ENCODE data around the gene CYP27C1. TPM values are rescaled to one million over a fixed set of nuclear protein-coding genes. Genes with fewer than 3 reads are reported as not detected.

The CYP27C1 gene
- total RNA-seq, 2 experiments from 2014 or later, result not detected

DNA sequence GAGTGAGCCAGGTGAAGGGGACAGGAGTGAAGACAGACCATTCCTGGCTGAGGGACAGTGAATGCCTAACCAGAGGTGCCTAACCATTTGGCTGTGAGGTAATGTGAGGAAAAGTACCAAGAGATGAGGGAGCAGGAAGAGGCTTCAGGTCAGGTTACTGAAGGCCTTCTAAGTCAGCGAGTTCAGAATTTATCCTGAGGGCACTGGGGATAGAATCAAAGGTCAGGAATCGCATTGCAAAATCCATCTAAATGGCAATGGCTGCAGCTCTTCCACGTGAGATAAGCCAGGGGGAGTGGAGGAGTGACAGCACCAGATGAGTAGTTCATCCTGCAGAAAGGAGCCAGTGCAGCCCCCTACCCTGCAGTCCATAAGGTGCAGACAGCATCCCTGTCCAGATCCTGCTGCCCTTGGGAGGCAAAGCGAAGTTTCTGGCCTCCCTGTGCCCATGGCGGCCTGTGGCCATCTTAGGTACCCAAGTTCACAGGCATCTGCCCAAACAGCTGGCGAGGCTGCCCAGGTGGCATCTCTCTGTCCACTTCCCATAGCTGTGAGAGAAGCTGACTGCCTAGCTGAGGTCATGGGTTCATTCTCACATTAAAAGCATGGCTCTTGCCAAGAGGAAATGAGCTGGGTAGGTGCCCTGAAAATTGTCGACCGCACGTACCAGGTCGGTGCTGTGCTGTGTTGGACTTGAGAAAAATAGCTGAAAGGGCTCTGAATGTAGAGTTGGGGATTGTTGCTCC, 49.5 kb downstream of the CYP27C1 start:
- Mint-ChIP-seq H3K9me3 (no peaks in the 10 kb centered on the region), H3K36me3 (ENCODE audit: low read depth) (no peaks in the 10 kb centered on the region), H3K4me1 (ENCODE audit: low read depth) (no peaks in the 10 kb centered on the region), H3K27me3 (no peaks in the 10 kb centered on the region), H3K4me3 (no peak overlapping the region), H3K27ac (no peak overlapping the region)
- intact Hi-C loops (cut with DNase I, micrococcal nuclease), result loop anchor here in 1 of 2 experiments (5.0 kb wide), 1 partner anchor 103 kb away; no protein-coding TSS in a partner anchor
- no peak for ATAC-seq (ENCODE audit: poor library complexity)
- no peaks in the 10 kb centered on the region for H3K4me1 ChIP-seq (ENCODE audit: insufficient read depth, low read length)
- H3K27ac ChIP-seq (ENCODE audit: low read depth in 1 of 2, low read length in 2 of 2), result no peak overlapping the region
- no peak for DNase-seq
- no peaks in the 10 kb centered on the region for H3K27me3 ChIP-seq (ENCODE audit: control insufficient read depth in 1 of 2, insufficient read depth in 2 of 2, low read length in 2 of 2)
- ChIA-PET POLR2A (no interaction called here), CTCF (no interaction called here)
- no peak overlapping the region for H3K4me3 ChIP-seq (ENCODE audit: low read length)
- H3K36me3 ChIP-seq (ENCODE audit: insufficient read depth, low read length), result no peaks in the 10 kb centered on the region
- no peaks in the 10 kb centered on the region for H3K9me3 ChIP-seq (ENCODE audit: control insufficient read depth in 1 of 2, insufficient read depth in 1 of 2, low read length in 2 of 2)
- TF ChIP-seq, protein P1, sequence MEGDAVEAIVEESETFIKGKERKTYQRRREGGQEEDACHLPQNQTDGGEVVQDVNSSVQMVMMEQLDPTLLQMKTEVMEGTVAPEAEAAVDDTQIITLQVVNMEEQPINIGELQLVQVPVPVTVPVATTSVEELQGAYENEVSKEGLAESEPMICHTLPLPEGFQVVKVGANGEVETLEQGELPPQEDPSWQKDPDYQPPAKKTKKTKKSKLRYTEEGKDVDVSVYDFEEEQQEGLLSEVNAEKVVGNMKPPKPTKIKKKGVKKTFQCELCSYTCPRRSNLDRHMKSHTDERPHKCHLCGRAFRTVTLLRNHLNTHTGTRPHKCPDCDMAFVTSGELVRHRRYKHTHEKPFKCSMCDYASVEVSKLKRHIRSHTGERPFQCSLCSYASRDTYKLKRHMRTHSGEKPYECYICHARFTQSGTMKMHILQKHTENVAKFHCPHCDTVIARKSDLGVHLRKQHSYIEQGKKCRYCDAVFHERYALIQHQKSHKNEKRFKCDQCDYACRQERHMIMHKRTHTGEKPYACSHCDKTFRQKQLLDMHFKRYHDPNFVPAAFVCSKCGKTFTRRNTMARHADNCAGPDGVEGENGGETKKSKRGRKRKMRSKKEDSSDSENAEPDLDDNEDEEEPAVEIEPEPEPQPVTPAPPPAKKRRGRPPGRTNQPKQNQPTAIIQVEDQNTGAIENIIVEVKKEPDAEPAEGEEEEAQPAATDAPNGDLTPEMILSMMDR (IDR thresholded peaks at IDR 0.05), result no peak

DNA sequence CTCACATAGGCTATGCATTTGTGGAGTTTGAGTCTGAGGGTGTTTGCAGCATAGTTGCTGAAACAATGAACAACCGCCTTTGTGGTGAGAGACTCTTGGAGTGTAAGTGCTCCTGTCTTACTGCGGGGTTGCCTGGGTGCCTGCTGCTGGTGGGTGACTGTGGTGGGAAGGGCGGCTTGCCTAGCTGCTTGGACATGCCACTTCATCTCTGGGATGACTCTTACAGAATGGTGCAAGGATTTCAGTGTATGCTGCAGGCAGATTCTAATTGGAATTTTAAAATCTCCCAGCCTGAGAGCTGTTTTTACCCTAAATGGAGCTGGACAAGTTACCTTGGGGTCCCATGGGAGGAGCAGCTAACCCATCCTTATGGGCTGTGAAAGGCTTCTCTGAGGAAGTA, 50.1 kb downstream of the CYP27C1 start:
- H3K4me3 ChIP-seq (ENCODE audit: low read length), result no peak overlapping the region
- Mint-ChIP-seq H3K27ac (no peak overlapping the region), H3K36me3 (ENCODE audit: low read depth) (no peaks in the 10 kb centered on the region), H3K27me3 (no peaks in the 10 kb centered on the region), H3K9me3 (no peaks in the 10 kb centered on the region), H3K4me1 (ENCODE audit: low read depth) (no peaks in the 10 kb centered on the region), H3K4me3 (no peak overlapping the region)
- ATAC-seq (ENCODE audit: poor library complexity) (no peak), DNase-seq (no peak)
- no peaks in the 10 kb centered on the region for H3K36me3 ChIP-seq (ENCODE audit: insufficient read depth, low read length)
- no peaks in the 10 kb centered on the region for H3K4me1 ChIP-seq (ENCODE audit: insufficient read depth, low read length)
- intact Hi-C loops (cut with DNase I, micrococcal nuclease), result loop anchor here in 1 of 2 experiments (5.0 kb wide), 1 partner anchor 103 kb away; no protein-coding TSS in a partner anchor
- H3K27me3 ChIP-seq (ENCODE audit: control insufficient read depth in 1 of 2, insufficient read depth in 2 of 2, low read length in 2 of 2), result no peaks in the 10 kb centered on the region
- ChIA-PET CTCF (no interaction called here), POLR2A (no interaction called here)
- no peak overlapping the region for H3K27ac ChIP-seq (ENCODE audit: low read depth in 1 of 2, low read length in 2 of 2)
- TF ChIP-seq, protein P1 (IDR thresholded peaks at IDR 0.05), result no peak
- H3K9me3 ChIP-seq (ENCODE audit: control insufficient read depth in 1 of 2, insufficient read depth in 1 of 2, low read length in 2 of 2), result no peaks in the 10 kb centered on the region

DNA sequence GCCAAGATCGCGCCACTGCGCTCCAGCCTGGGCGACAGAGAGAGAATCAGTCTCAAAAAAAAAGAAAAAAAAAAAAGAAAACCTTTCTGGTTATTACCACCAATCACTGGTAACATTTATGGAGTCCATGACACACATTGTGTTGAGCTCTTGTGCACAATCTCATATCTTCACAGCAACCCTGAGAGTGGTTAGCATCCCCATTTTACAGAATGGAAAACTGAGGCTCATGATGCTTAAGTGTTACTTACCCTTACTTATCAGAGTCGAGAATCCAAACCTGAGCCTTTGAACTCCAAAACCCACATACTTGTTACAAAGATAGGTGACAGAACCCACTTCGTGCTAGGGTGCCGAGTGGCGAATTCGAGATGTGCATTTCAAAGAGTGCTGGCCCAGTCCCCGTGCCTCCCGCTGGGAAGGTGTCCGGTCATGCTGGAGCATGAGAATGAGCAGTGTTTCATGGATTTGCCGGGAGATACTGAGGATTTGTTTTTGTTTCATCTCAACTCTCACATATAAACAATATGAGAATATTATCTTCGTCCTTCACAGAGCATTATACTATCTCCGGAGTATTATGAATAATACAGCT, 50.9 kb downstream of the CYP27C1 start:
- Histone ChIP-seq H3K9me3 (ENCODE audit: control insufficient read depth in 1 of 2, insufficient read depth in 1 of 2, low read length in 2 of 2) (no peaks in the 10 kb centered on the region), H3K27ac (ENCODE audit: low read depth in 1 of 2, low read length in 2 of 2) (no peak overlapping the region), H3K36me3 (ENCODE audit: insufficient read depth, low read length) (no peaks in the 10 kb centered on the region), H3K27me3 (ENCODE audit: control insufficient read depth in 1 of 2, insufficient read depth in 2 of 2, low read length in 2 of 2) (no peaks in the 10 kb centered on the region), H3K4me3 (ENCODE audit: low read length) (no peak overlapping the region), H3K4me1 (ENCODE audit: insufficient read depth, low read length) (no peaks in the 10 kb centered on the region)
- CTCF ChIA-PET, result no interaction called here
- Mint-ChIP-seq H3K4me3 (no peak overlapping the region), H3K4me1 (ENCODE audit: low read depth) (no peaks in the 10 kb centered on the region), H3K9me3 (no peaks in the 10 kb centered on the region), H3K27ac (no peak overlapping the region), H3K27me3 (no peaks in the 10 kb centered on the region), H3K36me3 (ENCODE audit: low read depth) (no peaks in the 10 kb centered on the region)
- no peak for ATAC-seq (ENCODE audit: poor library complexity)
- POLR2A ChIA-PET, result no interaction called here
- intact Hi-C loops (cut with DNase I, micrococcal nuclease), result no loop called here
- TF ChIP-seq, protein P1 (IDR thresholded peaks at IDR 0.05), result no peak
- no peak for DNase-seq

All from CD4-positive, alpha-beta T cell (primary cell).